Activated CD4-positive, alpha-beta T cell treated with anti-CD3 and anti-CD28 coated beads, Interleukin-2, amount 10 ng/mL, durations not matched to agents 24 days and 14 days (primary cell): ENCODE measurements around the gene CIDEA. TPM values are rescaled to one million over a fixed set of nuclear protein-coding genes. Genes with fewer than 3 reads are reported as not detected.

Source experiments
- DNase-seq: peaks from one replicate; pipeline ENCODE4 v3.0.0; 2022
- H3K27ac Mint-ChIP-seq: one replicate; pipeline ENCODE4 v1.8.0; 2022; ENCODE audit warnings: mild to moderate bottlenecking, mixed read lengths
- H3K27me3 Mint-ChIP-seq: one replicate; pipeline ENCODE4 v1.8.0; 2022; ENCODE audit warnings: mixed read lengths
- H3K36me3 Mint-ChIP-seq: one replicate; pipeline ENCODE4 v1.8.0; 2022; ENCODE audit warnings: low read depth, mild to moderate bottlenecking, mixed read lengths
- H3K4me1 Mint-ChIP-seq: one replicate; pipeline ENCODE4 v1.8.0; 2021; ENCODE audit warnings: mixed read lengths
- H3K4me3 Mint-ChIP-seq: one replicate; pipeline ENCODE4 v1.8.0; 2022; ENCODE audit warnings: mild to moderate bottlenecking, moderate library complexity, mixed read lengths
- H3K9me3 Mint-ChIP-seq: one replicate; pipeline ENCODE4 v1.8.0; 2021; ENCODE audit warnings: mixed read lengths
- intact Hi-C: fragments of 100-400 bp; cut with micrococcal nuclease; formaldehyde crosslinking; loops from one replicate; pipeline ENCODE4 v1.15.1; 2023
- total RNA-seq: library from RNA; stranded (reverse); gene quantifications from 2 replicates; pipeline ENCODE4 v1.2.3, GENCODE V29; 2022

CIDEA gene
- total RNA-seq, 1 donor from 2014 or later, result not detected

GRCh38 chr18:12248926-12249720 is 5.0 kb upstream of the CIDEA start:
- Mint-ChIP-seq H3K4me3 (no peak overlapping the region), H3K9me3 (no peaks in the 10 kb centered on the region), H3K4me1 (no peaks in the 10 kb centered on the region), H3K27me3 (peaks cover 31% of the 10 kb centered on the region), H3K36me3 (no peaks in the 10 kb centered on the region), H3K27ac (no peak overlapping the region)
- intact Hi-C loops, result no loop called here
- no peak for DNase-seq

- DNase-seq, result no peak
- no peak overlapping the region for H3K4me3 Mint-ChIP-seq
- no peaks in the 10 kb centered on the region for H3K4me1 Mint-ChIP-seq
- peaks cover 49% of the 10 kb centered on the region for H3K27me3 Mint-ChIP-seq
- H3K9me3 Mint-ChIP-seq, result no peaks in the 10 kb centered on the region
- H3K36me3 Mint-ChIP-seq, result no peaks in the 10 kb centered on the region
- intact Hi-C loops, result no loop called here
- no peak overlapping the region for H3K27ac Mint-ChIP-seq
These were observed 2.9 kb upstream of the CIDEA start for GRCh38 chr18:12251311-12251710.

- H3K36me3 Mint-ChIP-seq, result no peaks in the 10 kb centered on the region
- peaks cover 53% of the 10 kb centered on the region for H3K27me3 Mint-ChIP-seq
- intact Hi-C loops, result no loop called here
- H3K4me3 Mint-ChIP-seq, result no peak overlapping the region
- no peak overlapping the region for H3K27ac Mint-ChIP-seq
- H3K9me3 Mint-ChIP-seq, result no peaks in the 10 kb centered on the region
- DNase-seq, result no peak
- H3K4me1 Mint-ChIP-seq, result no peaks in the 10 kb centered on the region
These were observed 2.1 kb upstream of the CIDEA start for GRCh38 chr18:12252061-12252460.

- Mint-ChIP-seq H3K4me1 (no peaks in the 10 kb centered on the region), H3K27ac (no peak overlapping the region), H3K36me3 (no peaks in the 10 kb centered on the region), H3K4me3 (no peak overlapping the region), H3K9me3 (no peaks in the 10 kb centered on the region), H3K27me3 (peaks cover 57% of the 10 kb centered on the region)
- no peak for DNase-seq
- intact Hi-C loops, result no loop called here
These were observed 1.1 kb upstream of the CIDEA start for GRCh38 chr18:12253027-12253426.

- H3K4me3 Mint-ChIP-seq, result no peak overlapping the region
- H3K36me3 Mint-ChIP-seq, result no peaks in the 10 kb centered on the region
- intact Hi-C loops, result no loop called here
- peaks cover 59% of the 10 kb centered on the region for H3K27me3 Mint-ChIP-seq
- DNase-seq, result no peak
- H3K4me1 Mint-ChIP-seq, result no peaks in the 10 kb centered on the region
- no peaks in the 10 kb centered on the region for H3K9me3 Mint-ChIP-seq
- H3K27ac Mint-ChIP-seq, result no peak overlapping the region
These were observed 462 bp upstream of the CIDEA start for GRCh38 chr18:12253663-12254135.

- Mint-ChIP-seq H3K36me3 (no peaks in the 10 kb centered on the region), H3K27ac (no peak overlapping the region), H3K27me3 (peaks cover 61% of the 10 kb centered on the region), H3K9me3 (no peaks in the 10 kb centered on the region), H3K4me1 (no peaks in the 10 kb centered on the region), H3K4me3 (no peak overlapping the region)
- DNase-seq, result no peak
- intact Hi-C loops, result no loop called here
These were observed 805 bp downstream of the CIDEA start for GRCh38 chr18:12254820-12255511.

- Mint-ChIP-seq H3K4me3 (no peak overlapping the region), H3K27me3 (peaks cover 58% of the 10 kb centered on the region), H3K4me1 (no peaks in the 10 kb centered on the region), H3K36me3 (no peaks in the 10 kb centered on the region), H3K27ac (no peak overlapping the region), H3K9me3 (no peaks in the 10 kb centered on the region)
- intact Hi-C loops, result no loop called here
- DNase-seq, result no peak
These were observed 1.5 kb downstream of the CIDEA start for GRCh38 chr18:12255626-12256026.

GRCh38 chr18:12256951-12257350 is 2.8 kb downstream of the CIDEA start:
- no peak for DNase-seq
- H3K27ac Mint-ChIP-seq, result no peak overlapping the region
- H3K36me3 Mint-ChIP-seq, result no peaks in the 10 kb centered on the region
- H3K4me3 Mint-ChIP-seq, result no peak overlapping the region
- H3K9me3 Mint-ChIP-seq, result no peaks in the 10 kb centered on the region
- peaks cover 50% of the 10 kb centered on the region for H3K27me3 Mint-ChIP-seq
- no peaks in the 10 kb centered on the region for H3K4me1 Mint-ChIP-seq
- intact Hi-C loops, result no loop called here

GRCh38 chr18:12257996-12258718 is 4.0 kb downstream of the CIDEA start:
- DNase-seq, result no peak
- Mint-ChIP-seq H3K9me3 (no peaks in the 10 kb centered on the region), H3K27ac (no peak overlapping the region), H3K36me3 (no peaks in the 10 kb centered on the region), H3K4me3 (no peak overlapping the region), H3K4me1 (no peaks in the 10 kb centered on the region), H3K27me3 (peaks cover 45% of the 10 kb centered on the region)
- intact Hi-C loops, result no loop called here

GRCh38 chr18:12258719-12259705 is 4.9 kb downstream of the CIDEA start:
- intact Hi-C loops, result no loop called here
- DNase-seq, result no peak
- Mint-ChIP-seq H3K4me3 (no peak overlapping the region), H3K9me3 (no peaks in the 10 kb centered on the region), H3K27me3 (peaks cover 43% of the 10 kb centered on the region), H3K36me3 (no peaks in the 10 kb centered on the region), H3K4me1 (no peaks in the 10 kb centered on the region), H3K27ac (no peak overlapping the region)

- intact Hi-C loops, result no loop called here
- H3K4me1 Mint-ChIP-seq, result no peaks in the 10 kb centered on the region
- H3K36me3 Mint-ChIP-seq, result no peaks in the 10 kb centered on the region
- H3K9me3 Mint-ChIP-seq, result no peaks in the 10 kb centered on the region
- no peak overlapping the region for H3K4me3 Mint-ChIP-seq
- H3K27ac Mint-ChIP-seq, result no peak overlapping the region
- DNase-seq, result no peak
- peaks cover 28% of the 10 kb centered on the region for H3K27me3 Mint-ChIP-seq
These were observed 8.6 kb downstream of the CIDEA start for GRCh38 chr18:12262748-12263147.

GRCh38 chr18:12264864-12265263 is 10.7 kb downstream of the CIDEA start:
- no peak for DNase-seq
- H3K9me3 Mint-ChIP-seq, result no peaks in the 10 kb centered on the region
- no peaks in the 10 kb centered on the region for H3K36me3 Mint-ChIP-seq
- peaks cover 24% of the 10 kb centered on the region for H3K27me3 Mint-ChIP-seq
- H3K4me1 Mint-ChIP-seq, result no peaks in the 10 kb centered on the region
- no peak overlapping the region for H3K4me3 Mint-ChIP-seq
- H3K27ac Mint-ChIP-seq, result no peak overlapping the region
- intact Hi-C loops, result no loop called here
